ENCODE results near the gene DLG2.

Gene DLG2

GRCh38 chr11:83628622-83629355 is 1998.4 kb downstream of the DLG2 start:
- TF ChIP-seq SIN3A (IDR thresholded peaks at IDR 0.05; ENCODE audit: borderline replicate concordance, insufficient read depth, low read length) (no peak), TAF1 (IDR thresholded peaks at IDR 0.05; ENCODE audit: borderline replicate concordance, insufficient read depth, low read length) (no peak), FOXP2 (optimal IDR thresholded peaks at IDR 0.05; ENCODE audit: borderline replicate concordance, extremely low read depth, extremely low read length, insufficient read depth) (no peak), REST (IDR thresholded peaks at IDR 0.05; ENCODE audit: insufficient read depth in 1 of 2, low read depth in 2 of 2, low read length in 2 of 2) (no peak), POLR2AphosphoS5 (IDR thresholded peaks at IDR 0.05; ENCODE audit: low read depth, low read length) (no peak)

DNA sequence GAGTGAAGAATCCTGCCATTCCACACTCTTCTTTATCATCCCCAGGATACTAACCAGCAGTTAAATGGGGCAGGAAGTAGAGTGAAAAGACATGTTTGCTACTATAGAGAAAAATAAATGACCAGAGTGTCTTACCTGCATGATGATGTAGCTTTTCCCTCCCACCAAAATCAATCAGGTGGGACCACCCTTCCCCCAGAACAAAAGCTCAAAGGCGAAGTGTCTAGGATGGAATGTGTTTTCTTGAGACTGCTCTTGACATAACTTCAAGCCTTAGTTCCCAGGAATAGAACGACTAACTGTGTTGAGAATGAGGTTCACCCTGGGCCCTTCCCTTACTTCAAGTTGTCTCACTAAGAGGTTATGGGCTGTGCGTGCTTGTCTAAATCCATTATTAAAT is 2001.8 kb downstream of the DLG2 start:
- no peak for TF ChIP-seq SIN3A (IDR thresholded peaks at IDR 0.05; ENCODE audit: borderline replicate concordance, insufficient read depth, low read length)
- no peak for TF ChIP-seq POLR2AphosphoS5 (IDR thresholded peaks at IDR 0.05; ENCODE audit: low read depth, low read length)
- no peak for TF ChIP-seq FOXP2 (optimal IDR thresholded peaks at IDR 0.05; ENCODE audit: borderline replicate concordance, extremely low read depth, extremely low read length, insufficient read depth)
- no peak for TF ChIP-seq TAF1 (IDR thresholded peaks at IDR 0.05; ENCODE audit: borderline replicate concordance, insufficient read depth, low read length)
- TF ChIP-seq REST (IDR thresholded peaks at IDR 0.05; ENCODE audit: insufficient read depth in 1 of 2, low read depth in 2 of 2, low read length in 2 of 2): no peak

GRCh38 chr11:83617671-83618070 is 2009.5 kb downstream of the DLG2 start:
- no peak for TF ChIP-seq SIN3A (IDR thresholded peaks at IDR 0.05; ENCODE audit: borderline replicate concordance, insufficient read depth, low read length)
- TF ChIP-seq TAF1 (IDR thresholded peaks at IDR 0.05; ENCODE audit: borderline replicate concordance, insufficient read depth, low read length): no peak
- no peak for TF ChIP-seq FOXP2 (optimal IDR thresholded peaks at IDR 0.05; ENCODE audit: borderline replicate concordance, extremely low read depth, extremely low read length, insufficient read depth)
- no peak for TF ChIP-seq POLR2AphosphoS5 (IDR thresholded peaks at IDR 0.05; ENCODE audit: low read depth, low read length)
- TF ChIP-seq REST (IDR thresholded peaks at IDR 0.05; ENCODE audit: insufficient read depth in 1 of 2, low read depth in 2 of 2, low read length in 2 of 2): no peak

GRCh38 chr11:83613767-83614121 is 2013.4 kb downstream of the DLG2 start:
- TF ChIP-seq REST (IDR thresholded peaks at IDR 0.05; ENCODE audit: insufficient read depth in 1 of 2, low read depth in 2 of 2, low read length in 2 of 2) (no peak), TAF1 (IDR thresholded peaks at IDR 0.05; ENCODE audit: borderline replicate concordance, insufficient read depth, low read length) (no peak), POLR2AphosphoS5 (IDR thresholded peaks at IDR 0.05; ENCODE audit: low read depth, low read length) (no peak), SIN3A (IDR thresholded peaks at IDR 0.05; ENCODE audit: borderline replicate concordance, insufficient read depth, low read length) (no peak), FOXP2 (optimal IDR thresholded peaks at IDR 0.05; ENCODE audit: borderline replicate concordance, extremely low read depth, extremely low read length, insufficient read depth) (no peak)
